ENCODE data around the gene UBR4.

DNA sequence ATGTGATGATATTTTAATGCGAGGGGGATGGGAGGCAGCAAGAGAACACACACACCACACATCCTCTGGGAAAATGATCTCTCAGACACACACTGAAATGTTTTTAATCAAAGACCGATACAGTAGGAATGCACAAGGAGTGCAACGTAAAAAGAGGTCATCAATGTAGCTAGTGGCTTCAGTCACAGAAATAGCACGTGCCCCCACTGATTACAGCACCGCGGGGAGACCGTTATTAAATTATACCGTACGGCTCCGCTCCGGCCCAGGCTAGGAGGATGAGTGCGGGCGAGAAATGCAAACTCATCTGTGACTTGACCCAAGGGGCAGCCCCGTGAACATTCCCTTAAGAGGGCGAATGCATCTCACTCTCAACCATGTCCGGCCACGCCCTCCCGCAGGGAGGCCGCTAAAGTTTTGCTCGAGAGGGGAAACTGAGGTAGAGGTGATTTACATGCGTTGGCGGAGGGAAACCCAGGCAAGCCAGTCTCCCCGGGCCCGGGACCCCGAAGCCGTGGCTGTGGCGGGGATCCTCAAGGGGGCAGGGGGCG lies 552 bp downstream of the UBR4 start:
- TF ChIP-seq, protein P1, sequence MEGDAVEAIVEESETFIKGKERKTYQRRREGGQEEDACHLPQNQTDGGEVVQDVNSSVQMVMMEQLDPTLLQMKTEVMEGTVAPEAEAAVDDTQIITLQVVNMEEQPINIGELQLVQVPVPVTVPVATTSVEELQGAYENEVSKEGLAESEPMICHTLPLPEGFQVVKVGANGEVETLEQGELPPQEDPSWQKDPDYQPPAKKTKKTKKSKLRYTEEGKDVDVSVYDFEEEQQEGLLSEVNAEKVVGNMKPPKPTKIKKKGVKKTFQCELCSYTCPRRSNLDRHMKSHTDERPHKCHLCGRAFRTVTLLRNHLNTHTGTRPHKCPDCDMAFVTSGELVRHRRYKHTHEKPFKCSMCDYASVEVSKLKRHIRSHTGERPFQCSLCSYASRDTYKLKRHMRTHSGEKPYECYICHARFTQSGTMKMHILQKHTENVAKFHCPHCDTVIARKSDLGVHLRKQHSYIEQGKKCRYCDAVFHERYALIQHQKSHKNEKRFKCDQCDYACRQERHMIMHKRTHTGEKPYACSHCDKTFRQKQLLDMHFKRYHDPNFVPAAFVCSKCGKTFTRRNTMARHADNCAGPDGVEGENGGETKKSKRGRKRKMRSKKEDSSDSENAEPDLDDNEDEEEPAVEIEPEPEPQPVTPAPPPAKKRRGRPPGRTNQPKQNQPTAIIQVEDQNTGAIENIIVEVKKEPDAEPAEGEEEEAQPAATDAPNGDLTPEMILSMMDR (optimal IDR thresholded peaks at IDR 0.05 in 1 of 3, IDR thresholded peaks at IDR 0.05 in 1 of 3, conservative IDR thresholded peaks at IDR 0.05 in 1 of 3; ENCODE audit: extremely low read depth in 1 of 3, insufficient read depth in 2 of 3, low read length in 3 of 3), result no peak
- TF ChIP-seq EZH2 (IDR thresholded peaks at IDR 0.05; ENCODE audit: low read length), result no peak

Measured in keratinocyte (primary cell).